Activated effector memory CD4-positive, alpha-beta T cell treated with Interleukin-2 at 50 U/mL for 16 hours (primary cell): ENCODE measurements around the gene COPG1.
A peak's percentile ranks its signal among the peaks of the same experiment; 100 is the strongest.
"Not testable (repeated sequence)": the region's sequence is repeated elsewhere in the genome, so short reads cannot be mapped to it uniquely, and the experiment has no call there.

Experiments
- DNase-seq: peaks from one replicate; pipeline ENCODE4 v3.0.0-alpha.2; 2020

COPG1 gene, protein sequence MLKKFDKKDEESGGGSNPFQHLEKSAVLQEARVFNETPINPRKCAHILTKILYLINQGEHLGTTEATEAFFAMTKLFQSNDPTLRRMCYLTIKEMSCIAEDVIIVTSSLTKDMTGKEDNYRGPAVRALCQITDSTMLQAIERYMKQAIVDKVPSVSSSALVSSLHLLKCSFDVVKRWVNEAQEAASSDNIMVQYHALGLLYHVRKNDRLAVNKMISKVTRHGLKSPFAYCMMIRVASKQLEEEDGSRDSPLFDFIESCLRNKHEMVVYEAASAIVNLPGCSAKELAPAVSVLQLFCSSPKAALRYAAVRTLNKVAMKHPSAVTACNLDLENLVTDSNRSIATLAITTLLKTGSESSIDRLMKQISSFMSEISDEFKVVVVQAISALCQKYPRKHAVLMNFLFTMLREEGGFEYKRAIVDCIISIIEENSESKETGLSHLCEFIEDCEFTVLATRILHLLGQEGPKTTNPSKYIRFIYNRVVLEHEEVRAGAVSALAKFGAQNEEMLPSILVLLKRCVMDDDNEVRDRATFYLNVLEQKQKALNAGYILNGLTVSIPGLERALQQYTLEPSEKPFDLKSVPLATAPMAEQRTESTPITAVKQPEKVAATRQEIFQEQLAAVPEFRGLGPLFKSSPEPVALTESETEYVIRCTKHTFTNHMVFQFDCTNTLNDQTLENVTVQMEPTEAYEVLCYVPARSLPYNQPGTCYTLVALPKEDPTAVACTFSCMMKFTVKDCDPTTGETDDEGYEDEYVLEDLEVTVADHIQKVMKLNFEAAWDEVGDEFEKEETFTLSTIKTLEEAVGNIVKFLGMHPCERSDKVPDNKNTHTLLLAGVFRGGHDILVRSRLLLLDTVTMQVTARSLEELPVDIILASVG

GRCh38 chr3:129249284-129250065 lies at the start of gene COPG1:
Gene COPG1, plus strand, starts transcription at chr3:129249606. Its CDS starts 104 bp downstream, at chr3:129249710.
- DNase-seq = peak; percentile 86

DNA sequence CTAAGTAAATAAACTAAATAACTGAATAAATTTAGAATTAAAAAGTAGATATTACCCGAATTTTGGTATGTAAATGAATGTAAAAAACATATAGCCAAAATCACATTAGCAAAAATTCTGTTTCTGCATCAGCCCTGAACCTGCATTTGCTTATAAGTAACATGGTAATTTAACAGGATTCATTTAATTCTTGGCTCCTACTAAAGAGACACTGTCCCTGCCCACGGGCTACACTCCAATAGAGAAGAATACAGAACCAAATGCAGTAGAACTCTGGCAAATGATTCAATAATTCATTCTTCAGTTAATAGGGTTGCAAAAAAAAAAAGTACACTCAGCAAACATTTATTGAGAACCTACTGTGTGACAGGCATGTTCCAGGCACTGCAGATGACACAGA lies 44.9 kb upstream of the COPG1 start:
- no peak for DNase-seq

GRCh38 chr3:129205109-129205832 lies 44.1 kb upstream of the COPG1 start:
- DNase-seq = no peak

DNA sequence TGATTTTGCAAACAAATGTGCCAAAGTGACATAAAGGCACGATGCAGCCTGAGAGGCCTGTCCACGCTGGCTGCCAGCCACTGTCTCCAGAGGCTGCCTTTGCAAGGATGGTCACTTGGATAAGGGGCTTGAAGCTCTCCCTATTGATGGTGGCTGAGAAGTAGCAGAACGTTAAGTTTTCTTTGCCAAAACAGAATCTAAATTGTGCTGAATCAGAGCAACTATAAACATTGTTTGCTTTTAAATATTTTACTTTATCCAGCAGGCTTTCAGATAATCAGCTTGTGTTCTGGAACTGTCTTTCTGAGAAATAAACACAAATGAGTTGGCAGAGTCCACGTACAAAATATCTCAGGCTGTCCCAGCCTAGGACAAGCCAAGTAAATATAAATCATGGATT lies 41.9 kb upstream of the COPG1 start:
- no peak for DNase-seq

GRCh38 chr3:129211345-129211744 lies 38.1 kb upstream of the COPG1 start:
- no peak for DNase-seq

- no peak for DNase-seq
Observed at GRCh38 chr3:129211772-129212171, 37.6 kb upstream of the COPG1 start.

- DNase-seq = no peak
Observed at GRCh38 chr3:129213238-129213637, 36.2 kb upstream of the COPG1 start.

DNA sequence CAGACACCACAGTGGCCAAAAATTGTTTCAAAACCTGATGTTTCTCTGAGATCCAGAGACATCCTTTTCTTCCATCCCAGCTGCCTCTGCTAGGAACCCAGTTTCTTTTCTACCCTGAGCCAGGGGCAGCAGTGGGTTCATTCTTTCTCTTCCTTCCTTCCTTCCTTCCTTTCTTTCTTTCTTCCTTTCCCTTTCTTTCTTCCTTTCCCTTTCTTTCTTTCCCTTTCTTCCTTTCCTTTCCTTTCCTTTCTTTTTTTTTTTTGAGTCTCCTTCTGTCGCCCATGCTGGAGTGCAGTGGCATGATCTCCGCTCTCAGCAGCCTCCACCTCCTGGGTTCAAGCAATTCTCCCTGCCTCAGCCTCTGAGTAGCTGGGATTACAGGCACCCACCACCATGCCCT lies 30.7 kb upstream of the COPG1 start:
- DNase-seq = no peak

- not testable (repeated sequence) for DNase-seq
Observed at GRCh38 chr3:129224387-129224786, 25.0 kb upstream of the COPG1 start.

GRCh38 chr3:129224984-129225393 lies 24.4 kb upstream of the COPG1 start:
- no peak for DNase-seq

- DNase-seq = no peak
Observed at GRCh38 chr3:129226374-129226773, 23.0 kb upstream of the COPG1 start.

- no peak for DNase-seq
Observed at GRCh38 chr3:129228891-129229585, 20.4 kb upstream of the COPG1 start.

GRCh38 chr3:129230311-129231019 lies 18.9 kb upstream of the COPG1 start:
- no peak for DNase-seq

DNA sequence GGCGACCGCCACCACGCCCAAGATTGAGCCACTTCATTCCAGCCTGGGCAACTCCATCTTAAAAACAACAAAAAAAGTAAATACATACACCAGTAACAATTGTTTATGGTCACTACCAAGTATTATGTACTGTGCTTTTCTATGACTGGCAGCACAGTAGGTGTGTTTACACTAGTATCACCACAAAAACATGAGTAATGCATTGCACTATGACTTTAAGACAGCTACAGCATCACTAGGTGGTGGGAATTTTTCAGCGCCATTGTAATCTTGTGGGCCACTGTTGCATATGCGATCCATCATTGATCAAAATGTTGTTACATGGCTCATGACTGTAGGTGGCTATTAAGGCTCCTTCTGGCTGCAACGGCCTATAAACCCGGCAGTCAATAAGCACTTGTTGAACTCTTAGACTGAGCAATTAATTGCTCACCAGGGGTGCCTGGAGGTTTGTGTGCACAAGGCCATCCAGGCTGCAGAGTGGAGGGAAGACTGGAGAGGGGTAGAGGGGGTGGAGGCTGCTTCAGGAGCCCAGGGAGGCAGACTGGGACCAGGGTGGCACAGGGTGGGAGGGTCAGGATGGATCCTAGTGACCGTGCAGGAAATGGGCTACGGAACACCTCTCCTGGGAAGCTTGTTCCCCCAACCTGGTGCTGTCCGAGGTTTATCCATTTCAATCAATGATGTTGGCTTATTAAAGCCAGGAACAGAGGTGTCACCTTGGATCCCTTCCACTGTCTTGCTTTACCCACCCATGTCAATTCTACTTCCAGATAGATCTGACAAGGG lies 17.9 kb upstream of the COPG1 start:
- no peak for DNase-seq

DNA sequence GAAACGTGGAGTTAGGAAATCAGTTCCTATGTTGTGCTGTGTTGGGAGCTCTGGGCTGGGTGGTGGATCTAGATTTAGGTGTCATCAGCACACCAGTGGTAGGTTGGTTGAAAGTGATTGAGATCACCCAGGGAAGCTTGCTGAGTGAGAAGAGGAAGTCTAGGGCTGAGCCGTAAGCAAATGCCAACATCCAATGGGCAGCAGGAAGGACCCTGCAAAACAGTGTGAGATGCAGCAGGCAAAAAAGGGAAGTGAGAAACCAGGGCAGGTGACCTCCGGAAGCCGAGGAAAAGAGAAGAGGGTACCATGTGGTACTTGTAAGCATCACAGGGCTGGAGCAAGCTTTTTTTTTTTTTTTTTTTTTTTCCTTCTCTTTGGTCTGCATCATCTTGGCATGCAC lies 15.9 kb upstream of the COPG1 start:
- DNase-seq = no peak

- DNase-seq = no peak
Observed at GRCh38 chr3:129234441-129234840, 15.0 kb upstream of the COPG1 start.

DNA sequence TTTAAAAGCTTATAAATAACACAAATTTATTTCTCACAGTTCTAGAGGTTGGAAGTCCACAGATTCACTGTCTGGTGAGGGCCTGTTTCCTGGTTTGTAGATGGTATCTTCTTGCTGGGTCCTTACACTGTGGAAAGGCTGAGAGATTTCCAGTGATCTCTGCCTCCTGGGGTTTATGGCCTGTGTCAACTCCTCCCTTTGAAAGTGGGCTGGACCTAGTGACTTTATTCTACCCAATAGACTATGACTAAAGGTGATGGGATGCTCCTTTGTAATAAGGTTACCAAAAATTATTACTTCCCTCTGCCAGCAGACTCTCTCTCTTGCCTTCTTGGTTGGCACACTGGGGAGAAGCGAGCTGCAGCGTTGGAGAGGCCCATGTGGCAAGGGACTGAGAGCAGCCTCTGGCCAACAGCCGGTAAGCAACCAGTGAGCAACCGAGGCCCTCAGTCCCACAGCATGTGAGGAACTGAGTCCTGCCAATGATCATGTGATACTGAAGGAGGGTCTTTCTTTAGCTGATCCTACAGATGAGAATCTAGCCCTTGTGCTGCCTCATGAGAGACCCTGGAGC lies 14.0 kb upstream of the COPG1 start:
- DNase-seq = no peak

DNA sequence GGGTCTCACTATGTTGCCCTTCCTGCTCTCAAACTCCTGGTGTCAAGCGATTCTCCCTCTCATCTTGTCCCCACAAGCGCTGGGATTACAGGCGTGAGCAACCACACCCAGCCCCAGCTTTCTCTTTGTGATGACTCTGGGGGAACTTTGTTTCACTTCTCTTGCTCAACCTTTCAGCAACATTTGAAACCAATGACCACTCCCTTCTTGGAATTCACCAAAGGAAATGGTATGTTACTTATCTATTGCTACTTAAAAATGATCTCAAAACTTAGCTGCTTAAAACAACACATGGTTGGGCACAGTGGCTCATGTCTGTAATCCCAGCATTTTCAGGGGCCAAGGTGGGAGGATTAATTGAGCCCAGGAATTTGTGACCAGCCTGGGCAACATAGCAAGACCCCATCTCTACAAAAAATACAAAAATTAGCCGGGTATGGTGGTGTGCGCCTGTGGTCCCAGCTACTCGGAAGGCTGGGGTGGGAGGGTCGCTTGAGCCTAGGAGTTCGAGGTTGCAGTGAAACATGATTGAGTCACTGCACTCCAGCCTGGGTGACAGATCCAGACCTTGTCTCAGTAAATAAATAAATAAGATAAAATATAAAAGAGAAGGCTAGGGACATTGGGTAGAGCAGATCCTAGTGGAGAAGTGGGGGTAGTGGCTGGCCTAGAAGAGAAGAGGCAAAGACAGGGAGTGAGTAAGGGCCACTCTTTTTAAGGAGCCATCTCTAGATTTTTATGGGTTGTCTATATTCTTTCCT lies 10.3 kb upstream of the COPG1 start:
- no peak for DNase-seq

DNA sequence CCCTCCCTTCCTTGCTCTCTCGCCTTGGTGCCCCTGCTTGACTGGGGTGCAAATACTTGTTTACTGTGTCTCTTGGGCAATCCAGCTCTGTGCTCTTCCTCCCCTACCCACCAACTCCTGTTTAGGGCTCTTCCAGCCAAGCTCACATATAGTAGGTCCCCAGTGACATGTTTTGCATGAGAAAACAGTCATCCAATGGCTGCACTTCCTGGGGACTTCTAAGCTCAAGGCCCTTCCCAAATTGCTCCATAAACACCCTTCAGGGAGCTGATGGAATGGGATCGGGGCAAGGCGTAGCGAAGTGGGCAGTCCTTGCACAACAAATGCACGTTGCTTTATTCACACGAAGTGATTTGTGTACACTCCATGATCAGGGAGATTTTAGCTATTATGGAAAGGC lies 9.4 kb upstream of the COPG1 start:
- DNase-seq = no peak
